Medulla oblongata (tissue), 1 donor: ENCODE results near the gene CALML6.

Source experiments
- DNase-seq: peaks from one replicate; pipeline ENCODE4 v3.0.0-alpha.2; 2015; ENCODE audit errors: extremely low spot score

Gene CALML6

DNA sequence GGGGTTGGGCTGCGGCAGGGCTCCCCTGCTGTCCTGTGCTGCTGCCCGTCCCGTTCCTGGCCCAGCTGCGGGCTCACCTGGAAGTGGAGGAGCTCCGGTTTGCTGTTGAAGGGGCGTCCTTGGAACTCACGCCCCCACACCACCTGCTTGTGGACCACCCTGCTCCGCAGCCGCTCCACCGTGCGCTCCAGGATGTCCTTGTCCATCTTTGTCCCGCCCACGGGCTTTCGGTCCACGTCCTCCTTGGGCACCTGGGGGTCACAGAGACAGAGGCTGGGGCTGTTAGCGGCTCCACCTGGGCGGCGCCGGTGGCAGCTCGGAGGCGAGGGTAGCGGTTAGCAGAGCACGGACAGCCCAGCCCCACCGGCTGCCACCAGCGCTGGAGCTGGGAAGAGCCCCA lies 49.8 kb downstream of the CALML6 start:
- no peak for DNase-seq

DNA sequence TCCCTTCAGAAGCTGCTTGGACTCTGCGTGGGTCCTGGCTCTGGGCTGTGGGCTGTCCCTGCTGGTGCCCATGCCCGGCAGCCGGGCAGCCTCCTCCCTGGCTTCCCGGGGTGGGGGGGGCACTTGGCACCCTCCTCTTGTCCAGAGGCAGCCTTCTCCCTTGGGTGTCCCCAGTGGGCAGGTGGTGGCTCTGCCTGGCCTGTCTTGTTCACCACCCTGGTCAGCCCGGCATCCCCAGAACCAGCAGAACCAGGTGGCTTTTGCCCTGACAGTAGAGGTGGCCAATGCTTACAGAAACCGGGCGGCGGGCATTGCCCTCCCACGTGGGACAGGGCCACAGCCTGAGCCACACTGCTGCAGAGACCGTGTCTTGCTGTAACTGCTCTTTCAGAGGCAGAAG lies 50.5 kb downstream of the CALML6 start:
- no peak for DNase-seq

DNA sequence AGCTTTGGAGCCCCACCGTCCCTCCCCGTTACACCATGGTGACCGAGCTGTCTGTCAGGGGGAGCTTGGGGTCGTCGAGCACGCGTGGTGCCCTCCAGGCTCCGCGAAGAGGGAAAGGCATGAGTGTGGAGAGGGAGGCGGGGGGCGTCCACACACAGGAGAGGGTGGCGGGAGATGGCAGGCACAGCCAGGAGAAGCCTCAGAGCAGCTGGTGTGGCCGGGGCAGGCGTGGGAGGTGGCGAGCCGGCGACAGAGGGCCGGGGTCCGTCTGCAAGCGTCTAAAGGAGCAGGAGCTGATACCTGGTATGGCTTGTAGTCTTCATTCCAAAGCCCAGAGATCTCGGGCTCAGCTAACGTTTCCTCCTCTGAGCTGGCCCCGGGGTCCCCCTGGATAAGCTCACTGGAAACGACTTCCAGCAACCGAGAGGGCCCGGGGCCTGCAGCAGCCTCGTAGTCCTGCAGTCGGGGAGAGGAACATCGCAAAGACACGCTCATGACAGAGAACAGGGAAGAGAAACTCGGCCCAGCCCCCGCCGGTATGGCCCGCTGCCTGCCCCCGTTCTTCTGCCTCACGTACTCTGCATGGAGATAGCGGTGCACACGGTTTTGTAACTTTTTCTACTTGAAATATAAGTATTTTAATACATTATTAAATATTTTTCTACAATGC lies 51.1 kb downstream of the CALML6 start:
- DNase-seq: peak; percentile 13
